Measurements from ENCODE around the gene TEKT2.
A peak's percentile ranks its signal among the peaks of the same experiment; 100 is the strongest.

The TEKT2 gene

GRCh38 chr1:36083635-36084496, at the start of gene TEKT2:
Gene TEKT2 (plus strand): TSS chr1:36084094. CDS start chr1:36084922, 828 bp downstream.
- no peak for DNase-seq (ENCODE audit: low read depth)
- peak within 1 kb of the TSS; percentile 44 for H3K4me3 ChIP-seq (ENCODE audit: low read length)
- no peak for TF ChIP-seq CTCF (IDR thresholded peaks at IDR 0.05; ENCODE audit: insufficient read depth, low read depth, low read length, missing control alignments)

- no peak overlapping the region for H3K4me3 ChIP-seq (ENCODE audit: low read length)
- no peak for TF ChIP-seq CTCF (IDR thresholded peaks at IDR 0.05; ENCODE audit: insufficient read depth, low read depth, low read length, missing control alignments)
- DNase-seq (ENCODE audit: low read depth): peak; percentile 94
Observed at GRCh38 chr1:36034692-36035091, 49.2 kb upstream of the TEKT2 start.

- no peak overlapping the region for H3K4me3 ChIP-seq (ENCODE audit: low read length)
- TF ChIP-seq CTCF (IDR thresholded peaks at IDR 0.05; ENCODE audit: insufficient read depth, low read depth, low read length, missing control alignments): no peak
- DNase-seq (ENCODE audit: low read depth): no peak
Observed at GRCh38 chr1:36035154-36035553, 48.7 kb upstream of the TEKT2 start.

- H3K4me3 ChIP-seq (ENCODE audit: low read length): no peak overlapping the region
- DNase-seq (ENCODE audit: low read depth): no peak
- TF ChIP-seq CTCF (IDR thresholded peaks at IDR 0.05; ENCODE audit: insufficient read depth, low read depth, low read length, missing control alignments): no peak
Observed at GRCh38 chr1:36040238-36040637, 43.7 kb upstream of the TEKT2 start.

- no peak for TF ChIP-seq CTCF (IDR thresholded peaks at IDR 0.05; ENCODE audit: insufficient read depth, low read depth, low read length, missing control alignments)
- H3K4me3 ChIP-seq (ENCODE audit: low read length): no peak overlapping the region
- DNase-seq (ENCODE audit: low read depth): no peak
Observed at GRCh38 chr1:36051821-36052220, 32.1 kb upstream of the TEKT2 start.

GRCh38 chr1:36053978-36054377, 29.9 kb upstream of the TEKT2 start:
- no peak for TF ChIP-seq CTCF (IDR thresholded peaks at IDR 0.05; ENCODE audit: insufficient read depth, low read depth, low read length, missing control alignments)
- no peak for DNase-seq (ENCODE audit: low read depth)

GRCh38 chr1:36055706-36056105, 28.2 kb upstream of the TEKT2 start:
- no peak for TF ChIP-seq CTCF (IDR thresholded peaks at IDR 0.05; ENCODE audit: insufficient read depth, low read depth, low read length, missing control alignments)
- no peak for DNase-seq (ENCODE audit: low read depth)
- no peak overlapping the region for H3K4me3 ChIP-seq (ENCODE audit: low read length)

More at GRCh38 chr1:36053978-36054377, 29.9 kb upstream of the TEKT2 start:
- no peak overlapping the region for H3K4me3 ChIP-seq (ENCODE audit: low read length)

All from epithelial cell of esophagus (primary cell).